GM19025 (cell line): ENCODE results near the gene SH3GL2.
"Not testable (repeated sequence)": the region's sequence is repeated elsewhere in the genome, so short reads cannot be mapped to it uniquely, and the experiment has no call there.

Experiments
- ATAC-seq: cut with Tn5 transposase; IDR thresholded peaks from one replicate; pipeline ENCODE4 v1.9.1; 2021; ENCODE audit warnings: mild to moderate bottlenecking, low read depth, moderate library complexity; ENCODE audit not compliant: unreplicated experiment

SH3GL2 gene

DNA sequence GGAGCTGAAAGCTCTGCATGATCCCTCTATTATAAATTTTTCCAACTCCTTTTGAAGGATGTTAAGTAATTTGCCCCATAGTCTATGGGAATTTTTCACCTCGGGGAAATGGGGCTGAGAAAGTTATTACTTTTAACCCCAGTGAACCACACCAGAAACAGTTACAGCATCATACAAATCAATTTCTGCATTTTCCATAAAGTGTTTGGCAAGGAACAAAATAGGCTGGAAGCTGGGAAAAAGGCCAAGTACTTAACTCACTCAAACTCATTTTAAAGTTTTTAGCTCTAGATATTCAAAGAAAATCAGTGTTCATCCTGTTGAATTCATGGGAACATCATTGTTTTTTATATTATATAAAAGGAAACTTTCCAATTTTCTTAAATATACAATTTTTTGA lies 160.9 kb downstream of the SH3GL2 start:
- ATAC-seq = no peak

GRCh38 chr9:17742067-17742466 lies 163.2 kb downstream of the SH3GL2 start:
- ATAC-seq = no peak

GRCh38 chr9:17744786-17745185 lies 165.9 kb downstream of the SH3GL2 start:
- no peak for ATAC-seq

- ATAC-seq = no peak
These were observed 171.4 kb downstream of the SH3GL2 start for GRCh38 chr9:17750269-17750668.

DNA sequence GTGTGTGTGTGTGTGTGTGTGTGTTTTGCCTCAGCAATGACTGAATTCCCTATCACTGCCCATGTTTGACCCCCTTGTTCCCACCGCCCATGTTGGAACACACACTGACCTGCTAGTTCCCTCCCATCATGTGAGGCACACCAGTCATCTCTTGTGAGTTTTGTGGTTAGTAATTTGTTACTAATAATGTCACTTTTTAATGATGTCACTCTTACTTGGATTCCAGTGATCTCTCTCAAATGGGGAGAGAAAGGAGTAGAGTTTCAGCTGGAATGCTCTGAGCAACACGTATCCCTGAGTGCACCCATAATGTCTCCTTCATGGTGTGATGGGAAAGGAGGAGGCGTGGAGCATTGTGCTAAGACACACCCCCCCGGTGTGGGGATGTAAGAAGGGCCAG lies 172.6 kb downstream of the SH3GL2 start:
- ATAC-seq = no peak

DNA sequence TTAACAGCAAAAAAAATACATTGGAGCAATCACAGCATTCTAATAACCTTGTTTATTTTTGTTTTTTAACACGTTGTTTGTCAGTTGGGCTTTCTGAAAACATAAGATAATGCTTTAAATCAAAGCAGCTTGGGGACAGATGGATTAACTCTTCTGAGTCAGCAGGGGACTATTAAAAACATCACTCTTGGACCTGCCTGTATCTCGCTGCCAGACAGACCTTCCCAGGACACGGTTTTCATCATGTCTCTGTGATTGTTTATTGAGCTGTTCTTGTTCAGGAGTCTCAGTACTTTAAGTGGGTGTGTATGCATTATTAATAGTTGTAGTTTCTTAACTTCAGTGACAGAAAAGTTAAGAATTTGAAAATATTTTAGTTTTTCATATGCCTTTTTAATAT lies 173.2 kb downstream of the SH3GL2 start:
- ATAC-seq = no peak

DNA sequence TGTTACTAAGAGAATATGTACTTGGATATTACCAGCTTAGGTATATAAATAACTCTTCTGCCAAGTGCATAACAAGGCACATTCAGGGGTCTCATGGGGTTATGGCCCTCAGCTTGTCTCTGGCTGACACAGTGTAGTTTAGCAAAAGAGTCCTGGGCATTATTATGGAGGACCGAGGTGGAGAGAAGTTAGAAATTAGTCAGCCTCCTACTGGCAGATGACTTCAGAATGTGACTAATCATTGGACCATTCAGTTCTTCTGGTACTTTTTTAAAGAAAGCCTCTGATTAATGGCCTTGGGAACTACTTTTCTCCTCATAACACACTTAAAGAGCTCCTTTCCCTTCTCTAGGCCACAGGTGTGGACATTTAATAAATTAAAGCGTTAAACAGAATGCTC lies 178.9 kb downstream of the SH3GL2 start:
- no peak for ATAC-seq

- no peak for ATAC-seq
These were observed 181.4 kb downstream of the SH3GL2 start for GRCh38 chr9:17760250-17760649.

DNA sequence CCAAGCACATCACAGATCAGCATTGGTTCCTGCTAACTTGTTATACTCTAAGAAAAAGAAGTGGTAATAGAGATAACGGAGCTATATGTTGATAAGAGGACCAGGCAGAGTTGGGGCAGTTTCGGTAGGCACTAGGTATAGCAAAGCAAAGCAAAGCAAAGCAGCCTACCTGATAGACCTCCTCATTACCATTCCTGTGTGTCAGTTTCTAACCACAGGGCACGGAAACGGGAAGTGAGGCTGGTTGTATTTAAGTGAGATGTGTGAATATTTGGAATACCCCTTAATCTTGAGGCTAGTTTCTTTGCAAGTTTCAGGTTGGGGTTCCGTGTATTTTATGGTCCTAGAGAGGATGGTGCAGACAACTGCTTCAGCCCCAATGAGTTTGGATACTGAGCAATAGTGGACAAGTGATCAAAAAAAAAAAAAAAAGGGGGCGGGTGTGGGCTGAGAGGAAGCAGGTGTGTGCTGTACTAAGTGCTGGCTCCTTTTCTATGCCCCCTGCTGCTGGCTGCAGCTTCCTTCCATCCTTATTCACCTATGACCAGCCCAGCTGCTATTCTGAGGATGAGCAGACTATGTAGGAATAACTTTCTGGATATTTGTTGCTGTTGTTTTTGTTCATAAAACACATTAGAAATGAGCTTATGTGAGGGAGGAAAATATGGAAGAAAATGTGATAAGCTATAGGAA lies 183.3 kb downstream of the SH3GL2 start:
- no peak for ATAC-seq

GRCh38 chr9:17764306-17764705 lies 185.4 kb downstream of the SH3GL2 start:
- no peak for ATAC-seq

- not testable (repeated sequence) for ATAC-seq
These were observed 186.3 kb downstream of the SH3GL2 start for GRCh38 chr9:17765131-17765530.

DNA sequence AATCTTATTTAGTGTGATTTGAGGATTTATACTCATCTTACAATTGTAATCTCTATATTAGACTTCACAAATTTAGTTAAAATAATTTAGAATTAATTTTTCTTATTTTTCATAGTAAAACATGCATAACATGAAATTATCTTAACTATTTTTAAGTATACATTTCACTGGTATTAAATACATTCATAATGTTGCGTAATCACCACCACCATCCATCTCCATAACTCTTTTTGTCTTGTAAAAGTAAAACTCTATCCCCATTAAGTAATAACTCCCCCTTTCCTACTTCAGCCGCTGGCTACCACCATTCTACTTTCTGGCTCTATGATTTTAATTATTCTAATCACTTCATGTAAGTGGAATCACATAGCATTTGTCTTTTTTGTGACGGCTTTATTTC lies 193.4 kb downstream of the SH3GL2 start:
- no peak for ATAC-seq

GRCh38 chr9:17775656-17776055 lies 196.8 kb downstream of the SH3GL2 start:
- ATAC-seq = no peak

GRCh38 chr9:17776735-17777134 lies 197.9 kb downstream of the SH3GL2 start:
- ATAC-seq = no peak

DNA sequence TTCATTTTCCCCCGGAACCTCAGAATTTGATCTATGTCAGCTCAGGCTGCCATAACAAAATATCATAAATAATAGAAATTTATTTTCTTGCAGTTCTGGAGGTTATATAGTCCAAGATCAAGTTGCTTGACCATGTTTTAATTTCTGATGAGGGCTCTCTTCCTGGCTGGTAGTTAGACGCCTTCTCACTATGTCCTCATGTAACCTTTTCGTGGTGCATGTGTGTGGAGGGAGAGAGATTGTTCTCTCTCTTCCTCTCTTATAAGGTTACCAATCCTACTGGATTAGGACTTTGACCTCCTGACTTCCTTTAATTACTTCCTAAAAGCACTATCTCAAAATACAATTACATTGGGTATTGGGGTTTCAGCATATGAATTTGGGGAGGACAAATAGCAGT lies 198.6 kb downstream of the SH3GL2 start:
- ATAC-seq = no peak

GRCh38 chr9:17782430-17783149 lies 203.7 kb downstream of the SH3GL2 start:
- ATAC-seq = no peak

DNA sequence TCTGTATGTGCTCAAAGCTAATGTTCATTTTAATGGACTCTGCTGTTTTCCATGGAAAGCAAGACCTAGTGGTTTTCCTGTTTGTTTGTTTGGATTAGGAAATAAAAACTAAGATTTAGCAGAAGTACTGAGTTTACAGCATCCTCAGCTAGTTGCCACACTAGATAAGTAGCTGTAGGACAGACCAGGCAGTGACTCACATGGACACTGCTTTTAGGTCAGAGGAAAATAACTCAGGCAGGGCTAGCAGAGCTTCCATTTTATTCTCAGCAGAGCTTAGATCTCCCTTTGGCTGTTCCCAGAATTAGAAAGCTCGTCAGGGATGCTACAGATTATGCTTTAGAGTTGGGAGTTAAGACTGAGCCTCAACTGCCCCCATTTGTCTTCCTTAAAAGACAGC lies 204.4 kb downstream of the SH3GL2 start:
- ATAC-seq = no peak

DNA sequence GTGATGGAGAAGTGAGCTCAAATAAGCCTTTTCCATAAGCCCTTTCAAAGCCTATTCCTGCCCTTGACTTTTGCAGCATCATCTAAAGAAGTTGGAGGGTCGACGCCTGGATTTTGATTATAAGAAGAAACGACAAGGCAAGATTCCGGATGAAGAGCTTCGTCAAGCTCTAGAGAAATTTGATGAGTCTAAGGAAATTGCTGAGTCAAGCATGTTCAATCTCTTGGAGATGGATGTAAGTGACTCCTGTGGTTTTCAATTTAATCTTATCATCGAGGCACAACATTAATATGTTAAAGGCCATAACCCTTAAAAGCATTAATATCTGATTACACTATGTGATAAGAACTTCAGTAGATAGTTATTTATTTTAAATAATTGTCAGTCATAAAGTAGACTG lies 210.4 kb downstream of the SH3GL2 start:
- no peak for ATAC-seq

DNA sequence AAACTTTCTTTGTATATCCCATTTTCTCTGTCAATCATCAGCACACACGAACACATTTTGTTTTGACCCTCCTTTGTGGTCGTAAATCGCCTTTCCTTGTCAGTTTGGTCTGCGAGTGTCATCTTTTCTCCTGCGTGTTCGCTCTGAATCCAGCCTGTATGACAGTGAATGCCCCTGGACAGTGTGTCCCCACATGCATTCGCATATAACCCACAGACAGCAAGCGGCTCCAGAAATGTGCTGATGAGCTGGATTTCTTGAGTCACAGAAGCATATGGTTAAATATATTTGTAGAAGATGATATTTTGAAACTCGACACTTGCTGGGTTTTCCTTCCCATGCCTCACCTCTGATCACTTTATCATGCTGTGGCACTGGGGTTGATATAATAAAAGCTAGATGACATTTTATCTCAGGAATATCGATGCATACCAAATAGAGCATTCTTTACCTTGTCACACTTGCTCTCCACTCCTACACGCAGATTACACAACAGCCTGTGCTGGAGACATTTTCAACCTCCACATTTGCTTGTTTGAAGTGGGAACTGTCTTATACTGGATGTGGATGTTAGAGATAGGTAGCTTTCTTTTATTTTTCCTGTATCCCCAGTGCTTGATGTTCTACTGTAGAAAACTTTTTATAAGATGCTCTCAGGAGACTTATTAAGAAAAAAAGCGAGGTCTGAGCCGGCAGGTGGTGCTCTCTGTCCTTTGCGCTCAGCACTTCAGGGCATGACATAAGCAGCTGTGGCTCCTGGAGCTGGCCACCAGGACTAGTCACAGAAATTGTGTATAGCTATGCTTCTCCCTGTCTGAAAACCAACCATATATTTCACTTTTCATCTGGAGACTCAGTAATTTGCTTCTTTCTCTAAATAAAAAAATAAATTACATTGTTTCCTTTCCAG lies 215.1 kb downstream of the SH3GL2 start:
- ATAC-seq = no peak

DNA sequence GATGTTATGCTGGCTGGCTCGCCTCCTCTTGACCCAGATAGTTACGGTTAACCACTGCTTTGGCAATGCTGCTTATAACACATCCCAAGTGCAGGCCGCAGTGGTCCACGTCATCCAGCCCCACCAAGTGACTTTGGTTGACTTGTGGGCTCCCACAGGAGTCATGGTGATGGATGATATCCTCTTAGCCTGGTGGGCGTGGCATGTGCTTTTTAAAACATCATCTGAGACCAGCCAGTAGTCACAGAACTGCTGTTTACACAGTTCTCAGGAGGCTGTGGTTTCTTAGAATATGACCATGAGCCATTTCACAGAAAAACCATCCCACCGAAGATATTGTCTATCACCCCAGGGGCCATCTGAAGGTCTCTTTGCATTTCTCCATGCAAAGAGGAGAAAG lies 216.9 kb downstream of the SH3GL2 start:
- ATAC-seq = no peak

DNA sequence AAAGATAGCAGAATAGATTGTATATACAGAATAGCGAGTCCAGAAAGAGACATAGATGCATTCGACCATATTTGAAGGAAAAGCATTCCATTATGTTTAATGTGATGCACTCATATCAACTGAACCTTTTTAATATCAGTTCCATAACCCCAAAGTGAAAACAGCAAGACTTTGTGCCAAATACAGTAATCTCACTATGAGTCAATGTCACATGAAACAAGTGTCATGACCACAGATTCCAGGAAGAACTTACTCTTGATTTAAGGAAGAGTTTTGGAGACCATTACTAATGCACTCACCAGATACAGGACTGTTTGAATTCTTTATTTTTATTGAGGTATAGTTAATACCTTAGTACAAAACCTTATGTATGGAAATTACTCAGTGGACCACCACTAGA lies 220.5 kb downstream of the SH3GL2 start:
- no peak for ATAC-seq
